NCI-H1092 treated with DMSO at 0.1 percent for 48 hours (cell line): ENCODE data around the gene SNX15.
"Not testable (repeated sequence)": the region's sequence is repeated elsewhere in the genome, so short reads cannot be mapped to it uniquely, and the experiment has no call there.

ENCODE experiments used
- DNase-seq: peaks from one replicate; lab custom pipeline; 2025; lab: John Stamatoyannopoulos, UW

The SNX15 gene

DNA sequence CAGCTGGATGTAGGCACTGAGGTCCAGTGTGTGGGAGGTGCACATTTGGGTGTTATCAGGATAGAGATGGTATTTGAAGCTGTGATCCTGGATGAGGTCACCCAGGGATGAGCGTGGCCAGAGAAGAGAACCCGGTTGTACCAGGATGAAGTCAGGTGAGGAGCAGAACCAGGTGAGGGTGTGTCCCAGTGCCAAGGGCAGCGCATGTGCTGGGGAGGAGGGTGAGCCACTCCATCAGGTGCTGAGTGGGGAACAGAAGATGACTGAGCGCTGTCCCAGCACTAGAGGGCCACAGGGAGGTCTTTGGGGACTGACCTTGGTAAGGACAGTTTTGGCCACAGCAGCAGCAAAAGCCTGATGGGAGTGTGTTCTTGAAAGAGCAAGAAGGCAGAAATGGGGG, 10.5 kb upstream of the SNX15 start:
- DNase-seq: no peak

DNA sequence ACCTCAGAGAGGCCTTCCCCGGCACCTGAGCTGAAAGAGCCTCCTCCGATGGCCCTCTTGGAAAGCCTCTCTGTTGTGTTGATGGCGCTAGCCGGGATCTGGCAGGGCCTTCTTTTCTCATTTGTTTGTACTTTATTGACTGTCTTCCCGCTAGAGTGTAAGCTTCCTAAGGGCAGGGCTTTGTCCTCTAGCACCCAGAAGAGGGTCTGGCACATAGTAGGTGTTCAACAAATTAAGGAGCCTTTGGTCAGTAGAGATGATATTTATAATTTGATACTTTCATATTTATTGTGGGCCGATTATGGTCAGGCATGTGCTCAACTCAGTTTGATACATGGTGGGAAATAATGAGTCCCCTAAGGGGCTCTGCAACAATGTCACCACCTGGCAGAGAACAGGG, 9.3 kb upstream of the SNX15 start:
- DNase-seq: no peak

DNA sequence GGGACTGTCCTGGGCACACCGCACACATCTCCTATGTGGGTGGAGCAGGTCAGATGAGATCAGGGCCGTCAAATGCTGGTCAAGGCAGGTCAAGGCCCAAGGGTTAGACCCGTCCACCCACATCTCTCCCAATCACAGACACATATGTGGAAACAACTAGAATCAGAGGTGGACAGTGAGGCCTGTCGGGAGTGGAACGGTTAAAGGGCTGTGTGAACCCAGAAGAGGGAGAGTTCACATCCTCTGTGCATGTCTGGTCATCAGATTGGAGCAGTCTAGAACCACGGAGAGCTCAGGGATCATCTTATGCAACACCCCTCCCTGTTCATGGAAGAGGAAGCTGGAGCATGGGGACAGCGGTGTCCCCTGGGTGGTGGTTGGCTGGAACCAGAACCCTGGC, 7.4 kb upstream of the SNX15 start:
- DNase-seq: no peak

DNA sequence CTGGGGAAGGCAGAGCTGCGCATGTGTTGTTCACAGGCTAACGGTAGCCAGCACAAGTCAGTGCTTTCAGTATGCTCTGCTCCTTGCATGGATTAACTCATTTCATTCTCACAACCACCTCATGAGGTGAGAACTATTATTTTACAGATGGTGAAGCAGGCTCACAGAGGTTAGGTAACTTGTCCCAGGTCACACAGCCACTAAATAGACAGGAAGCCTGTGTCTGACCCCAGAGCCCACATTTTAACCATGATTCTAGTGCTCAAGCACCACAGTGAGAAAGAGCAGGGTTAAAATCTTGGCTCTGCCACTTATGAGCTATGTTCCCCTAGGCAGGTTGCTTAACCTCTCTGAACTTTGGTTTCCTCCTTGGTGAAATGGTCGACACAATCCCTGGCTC, 6.2 kb upstream of the SNX15 start:
- DNase-seq: no peak

DNA sequence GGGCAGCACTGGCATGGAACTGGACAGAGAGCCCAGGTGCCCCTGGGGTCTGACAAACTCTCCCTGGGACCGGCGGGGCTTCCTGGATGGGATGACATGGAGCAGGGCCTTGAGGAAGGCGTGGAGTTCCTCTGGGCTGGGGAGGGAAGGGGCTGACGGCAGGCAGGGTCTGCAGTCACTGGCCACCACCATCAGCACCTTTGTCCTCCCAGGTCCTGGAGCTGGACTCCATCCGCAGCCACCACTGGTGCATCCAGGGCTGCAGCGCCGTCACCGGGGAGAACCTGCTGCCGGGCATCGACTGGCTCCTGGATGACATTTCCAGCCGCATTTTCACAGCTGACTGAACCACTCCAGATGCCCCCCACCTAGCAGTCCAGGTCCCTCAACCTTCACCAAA, 5.7 kb upstream of the SNX15 start:
- DNase-seq: no peak

DNA sequence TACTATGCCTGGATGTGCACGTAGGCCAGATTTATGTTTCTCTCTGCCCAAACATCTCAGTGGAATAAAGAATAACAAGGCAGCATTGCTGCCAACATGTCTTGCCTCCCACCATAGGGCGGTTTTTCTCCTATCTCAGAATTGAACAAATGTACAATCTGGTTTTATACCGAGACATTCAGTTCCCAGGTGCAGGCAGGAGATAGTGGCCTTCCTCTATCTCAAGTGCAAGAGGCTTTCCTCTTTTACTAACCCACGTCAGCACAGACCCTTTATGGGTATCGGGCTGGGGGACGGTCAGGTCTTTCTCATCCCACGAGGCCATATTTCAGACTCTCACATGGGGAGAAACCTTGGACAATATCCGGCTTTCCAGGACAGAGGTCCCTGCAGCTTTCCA, 3.7 kb upstream of the SNX15 start:
- not testable (repeated sequence) for DNase-seq

DNA sequence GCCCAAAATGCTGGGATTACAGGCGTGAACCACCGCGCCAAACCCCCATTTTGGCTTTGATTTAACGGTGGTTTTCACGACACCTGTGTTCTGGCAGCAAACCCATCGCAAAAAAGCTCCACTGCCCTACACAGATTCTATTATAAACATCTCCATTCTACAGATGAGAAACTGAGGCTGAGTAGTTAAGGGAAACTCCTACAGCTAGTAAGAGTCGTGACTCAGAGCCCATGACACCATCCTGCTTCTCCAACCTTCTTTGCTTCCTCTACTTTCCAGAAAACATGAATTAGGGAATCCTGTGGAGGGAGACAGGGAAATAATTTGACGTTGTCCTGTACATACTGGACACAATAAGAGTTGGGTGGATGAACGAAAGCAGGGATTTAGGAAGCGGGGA, 429 bp upstream of the SNX15 start:
- DNase-seq: no peak

DNA sequence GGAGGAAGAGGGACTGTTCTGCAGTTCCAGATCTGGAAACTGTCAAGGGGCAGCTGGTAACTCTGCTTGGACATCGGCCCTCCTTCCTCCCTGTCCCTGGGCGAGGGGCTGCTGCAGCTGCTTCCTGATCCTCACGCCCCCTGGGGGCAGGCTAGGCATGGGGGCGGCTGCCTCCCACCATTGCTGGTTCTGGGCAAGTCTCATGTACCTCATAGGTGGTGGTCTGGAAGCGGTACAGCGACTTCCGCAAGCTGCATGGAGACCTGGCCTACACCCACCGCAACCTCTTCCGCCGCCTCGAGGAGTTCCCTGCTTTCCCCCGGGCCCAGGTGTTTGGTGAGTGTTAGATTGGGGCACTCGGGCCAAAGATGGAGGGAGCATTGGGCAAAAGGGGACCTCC, 5.0 kb downstream of the SNX15 start:
- no peak for DNase-seq

DNA sequence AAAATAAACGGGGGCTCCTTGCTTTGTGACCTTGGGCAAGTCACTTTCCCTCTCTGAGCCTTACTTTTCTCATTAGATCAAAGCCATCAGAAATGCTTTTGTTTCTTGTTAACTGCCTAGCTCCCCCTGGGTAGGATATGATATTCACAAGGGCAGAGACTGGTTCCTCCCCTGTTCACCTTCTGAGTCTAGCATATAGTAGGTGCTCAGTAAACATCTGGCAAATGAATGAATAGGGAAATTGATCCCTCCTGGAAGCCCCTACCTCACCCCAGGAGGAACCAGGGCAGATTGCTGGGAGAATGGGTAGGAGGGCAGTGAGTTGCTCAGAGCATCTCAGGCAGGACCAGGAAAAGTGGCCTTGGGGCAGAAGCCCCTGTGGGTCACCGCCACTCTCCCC, 7.2 kb downstream of the SNX15 start:
- DNase-seq: no peak

DNA sequence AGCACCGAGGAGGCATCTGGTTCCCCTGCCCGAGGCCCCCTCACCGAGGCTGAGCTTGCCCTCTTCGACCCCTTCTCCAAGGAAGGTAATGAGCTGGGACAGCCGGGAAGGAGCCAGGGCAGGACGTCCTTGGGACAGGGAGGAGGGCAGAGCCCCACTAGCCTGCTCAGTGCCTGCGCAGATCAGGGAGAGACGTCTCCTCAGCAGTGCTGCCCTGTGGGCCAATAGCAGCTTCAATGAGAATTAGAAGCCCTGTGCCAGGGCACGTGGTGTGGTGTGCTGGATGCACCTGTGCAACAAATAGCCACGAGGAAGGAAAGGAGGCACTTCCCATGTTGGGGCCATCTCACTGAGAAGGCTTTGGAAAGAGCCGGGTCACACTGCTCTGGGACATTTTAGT, 8.3 kb downstream of the SNX15 start:
- DNase-seq: no peak

DNA sequence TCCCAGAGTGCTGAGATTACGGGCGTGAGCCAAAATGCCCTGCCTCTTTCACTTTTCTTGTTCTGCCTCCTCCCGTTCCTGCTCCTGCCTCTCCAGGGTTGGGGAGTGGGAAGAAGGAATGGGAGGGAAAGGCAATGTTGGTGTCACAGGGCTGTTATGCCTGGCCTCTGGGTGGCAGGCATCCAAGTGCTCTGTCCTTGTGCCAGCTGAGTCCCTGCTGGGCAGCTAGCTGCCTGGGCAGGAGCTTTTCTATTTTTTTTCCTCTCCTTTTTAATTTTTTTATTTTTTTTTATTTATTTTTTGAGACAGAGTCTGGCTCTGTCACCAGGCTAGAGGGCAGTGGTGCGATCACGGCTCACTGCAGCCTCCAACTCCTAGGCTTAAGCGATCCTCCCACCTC, 9.7 kb downstream of the SNX15 start:
- peak; percentile 18 for DNase-seq

DNA sequence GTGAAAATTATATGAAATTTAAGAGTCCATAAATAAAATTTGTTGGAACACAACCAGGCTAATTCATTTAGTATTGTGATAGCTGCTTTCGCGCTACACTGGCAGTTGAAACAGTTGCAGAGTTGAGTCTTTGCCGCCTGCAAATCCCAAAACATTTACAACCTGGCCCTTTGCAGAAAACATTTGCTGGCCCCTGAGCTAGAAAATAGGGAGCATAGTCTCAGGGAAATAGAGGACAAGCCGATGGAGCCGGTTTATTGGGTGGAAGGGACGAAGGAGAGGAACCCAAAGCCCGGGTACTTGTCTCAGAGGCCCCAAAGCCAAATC, 13.2 kb downstream of the SNX15 start:
- DNase-seq: no peak

DNA sequence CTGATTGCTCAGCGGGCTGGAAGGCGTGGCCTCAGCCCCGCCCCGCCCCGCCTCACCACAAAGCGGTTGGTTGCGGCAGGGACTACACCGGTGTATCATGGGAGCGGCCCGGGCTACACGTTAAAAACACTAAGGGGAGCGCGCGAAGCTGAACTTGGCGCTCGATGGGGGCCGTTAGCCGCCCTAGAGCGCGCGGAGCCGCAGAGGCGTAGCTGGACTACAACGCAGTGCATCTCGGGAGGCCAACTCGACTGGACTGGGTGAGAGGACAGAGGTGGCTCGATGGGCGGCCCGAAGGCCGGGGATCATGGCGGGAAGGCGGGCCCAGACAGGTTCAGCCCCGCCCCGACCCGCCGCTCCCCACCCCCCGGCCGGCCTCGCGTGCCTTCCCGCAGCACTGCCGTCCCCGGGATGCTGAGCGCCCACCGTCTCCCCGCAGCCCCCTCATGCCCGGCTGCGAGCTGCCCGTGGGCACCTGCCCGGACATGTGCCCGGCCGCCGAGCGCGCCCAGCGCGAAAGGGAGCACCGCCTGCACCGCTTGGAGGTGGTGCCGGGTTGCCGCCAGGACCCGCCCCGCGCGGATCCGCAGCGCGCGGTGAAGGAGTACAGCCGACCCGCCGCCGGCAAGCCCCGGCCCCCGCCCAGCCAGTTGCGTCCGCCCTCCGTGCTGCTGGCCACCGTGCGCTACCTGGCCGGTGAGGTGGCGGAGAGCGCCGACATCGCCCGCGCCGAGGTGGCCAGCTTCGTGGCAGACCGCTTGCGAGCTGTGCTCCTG, 13.8 kb downstream of the SNX15 start, which contains the start of gene SAC3D1:
TSS of gene SAC3D1 (plus strand) at position 364 of the 776 bp plus-strand sequence. CDS start at position 447, 83 bp downstream.
- DNase-seq: peak; percentile 99

DNA sequence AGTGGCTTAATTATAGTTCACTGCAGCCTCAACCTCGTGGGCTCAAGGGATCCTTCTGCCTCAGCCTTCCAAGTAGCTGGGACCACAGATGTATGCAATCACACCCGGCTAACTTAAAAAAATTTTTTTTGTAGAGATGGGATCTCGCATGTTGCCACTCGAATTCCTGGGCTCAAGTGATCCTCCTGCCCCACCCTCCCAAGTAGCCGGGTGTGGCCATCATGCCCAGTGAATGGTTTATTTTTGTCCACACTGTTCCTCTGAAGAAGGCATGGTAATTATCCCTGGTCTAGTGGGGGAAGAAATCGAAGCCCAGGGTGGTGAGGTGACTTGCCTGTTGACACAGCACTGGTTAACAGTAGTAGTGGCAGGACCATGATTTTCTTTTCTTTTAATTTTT, 15.7 kb downstream of the SNX15 start:
- no peak for DNase-seq

DNA sequence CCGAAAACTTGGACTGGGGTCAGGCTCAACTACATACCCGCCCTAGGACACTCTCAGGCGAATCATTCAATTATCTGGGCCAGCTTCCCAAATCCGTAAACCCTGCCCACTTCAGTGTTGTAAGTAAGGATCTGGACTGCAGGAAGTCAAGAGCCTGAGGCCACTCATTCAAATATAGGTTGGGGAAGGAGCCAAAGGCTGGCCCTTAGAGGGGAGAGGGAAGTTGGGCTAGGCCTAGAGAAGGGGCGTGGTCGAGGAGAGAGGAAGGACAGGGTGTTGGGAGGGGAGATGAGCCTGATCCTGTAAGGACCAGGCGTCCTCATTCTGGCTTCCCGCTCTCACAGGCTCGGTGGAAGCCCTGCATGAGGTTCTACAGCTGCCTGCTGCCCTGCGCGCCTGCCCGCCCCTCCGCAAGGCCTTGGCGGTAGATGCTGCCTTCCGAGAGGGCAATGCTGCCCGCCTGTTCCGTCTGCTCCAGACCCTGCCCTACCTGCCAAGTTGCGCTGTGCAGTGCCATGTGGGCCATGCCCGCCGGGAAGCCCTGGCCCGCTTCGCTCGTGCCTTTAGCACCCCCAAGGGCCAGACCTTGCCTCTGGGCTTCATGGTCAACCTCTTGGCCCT, 16.8 kb downstream of the SNX15 start:
- DNase-seq: no peak

DNA sequence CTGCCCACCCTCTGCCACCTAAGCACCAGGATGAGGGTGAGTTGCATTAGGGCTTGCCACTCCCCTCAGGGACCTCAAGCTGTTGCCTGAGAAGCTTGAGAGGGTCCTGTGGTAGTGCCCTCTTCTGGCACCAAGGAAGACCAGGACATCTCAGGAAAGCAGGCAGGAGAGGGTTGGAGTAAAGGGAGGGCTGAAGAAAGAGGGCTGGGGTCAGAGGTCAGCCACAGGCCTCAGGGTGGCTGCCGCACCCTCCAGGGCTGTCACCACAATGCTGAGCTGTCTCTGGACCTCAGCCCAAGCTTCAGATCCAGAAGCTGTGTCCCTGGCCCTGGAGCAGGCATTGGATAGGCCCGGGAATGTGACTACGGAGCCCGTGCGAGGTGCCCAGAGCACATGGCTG, 17.8 kb downstream of the SNX15 start:
- DNase-seq: no peak

DNA sequence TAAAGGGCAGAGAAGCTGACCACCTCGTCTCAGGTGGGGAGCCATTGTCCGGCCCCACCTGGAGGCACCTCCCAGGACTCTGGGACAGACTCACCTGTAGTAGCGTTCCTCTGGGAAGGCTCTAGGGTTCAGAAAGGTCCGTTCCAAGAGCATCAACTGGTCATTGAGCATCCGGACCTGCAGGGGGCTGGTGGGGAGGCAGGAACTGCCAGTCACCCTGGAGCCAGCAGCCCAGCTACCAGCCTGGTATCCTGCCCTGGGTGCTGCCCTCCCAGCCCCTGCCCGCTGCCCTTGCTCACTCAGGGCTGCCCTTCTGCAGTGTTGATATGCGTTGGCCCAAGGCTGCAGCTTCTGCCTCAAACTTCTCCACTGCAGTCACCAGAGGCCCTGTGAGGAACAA, 18.5 kb downstream of the SNX15 start:
- no peak for DNase-seq

DNA sequence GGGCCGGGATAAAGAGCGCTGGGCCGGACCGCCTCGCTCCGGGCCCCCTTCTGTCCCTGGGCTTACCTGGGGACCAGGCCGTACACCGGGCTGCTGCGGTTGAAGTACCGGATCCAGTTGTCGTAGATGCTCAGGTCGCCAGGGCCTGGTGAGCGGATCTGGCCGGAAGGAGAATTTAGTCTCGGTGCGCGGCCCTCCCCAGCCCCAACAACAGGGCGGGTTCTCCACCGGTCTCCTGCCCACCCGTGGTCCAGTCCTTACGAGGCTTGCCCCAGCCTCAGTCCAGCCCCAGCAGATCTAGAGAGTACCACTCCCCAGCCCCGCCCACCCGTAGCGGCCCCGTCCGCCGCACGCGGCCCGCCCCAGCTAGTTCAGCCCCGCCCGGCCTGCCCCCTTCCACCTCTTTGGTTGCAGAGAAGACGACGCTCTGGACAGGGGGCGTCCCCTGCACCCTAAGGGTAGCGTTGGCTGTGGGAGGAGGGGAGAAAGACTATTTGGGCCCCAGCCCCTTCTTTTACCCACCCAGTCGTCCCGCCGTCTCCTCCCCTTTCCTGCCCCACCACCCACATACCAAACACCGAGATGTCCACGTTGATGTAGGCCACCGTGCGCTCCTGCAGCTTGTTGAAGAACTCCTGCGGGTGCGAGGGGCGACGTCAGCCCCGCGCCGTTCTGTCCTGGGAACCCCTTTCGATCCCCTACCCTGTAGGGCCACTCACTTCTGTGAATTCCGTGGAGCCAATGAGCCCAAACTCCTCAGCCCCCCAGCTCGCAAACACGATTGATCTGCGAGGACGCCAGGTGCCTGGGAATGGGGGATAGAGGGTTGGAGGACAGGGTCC, 20.6 kb downstream of the SNX15 start:
- DNase-seq: no peak

DNA sequence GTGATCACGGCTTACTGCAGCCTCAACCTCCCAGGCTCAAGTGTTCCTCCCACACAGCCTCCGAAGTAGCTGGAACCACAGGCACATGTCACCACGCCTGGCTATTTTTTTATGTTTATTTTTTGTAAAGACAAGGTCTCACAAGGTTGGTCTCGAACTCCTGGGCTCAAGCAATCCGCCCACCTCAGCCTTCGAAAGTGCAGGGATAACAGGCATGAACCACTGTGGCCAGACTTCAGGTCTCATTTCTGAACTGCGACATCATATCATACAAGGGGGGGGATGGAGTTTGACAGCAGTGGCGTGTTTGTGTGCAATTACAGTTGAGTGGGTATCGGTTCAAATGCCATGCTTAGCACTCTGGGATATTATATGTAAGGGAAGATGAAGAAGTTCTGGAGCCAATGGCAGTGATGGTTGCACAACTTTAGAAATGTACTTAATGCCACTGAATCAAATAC, 24.2 kb downstream of the SNX15 start:
- no peak for DNase-seq

DNA sequence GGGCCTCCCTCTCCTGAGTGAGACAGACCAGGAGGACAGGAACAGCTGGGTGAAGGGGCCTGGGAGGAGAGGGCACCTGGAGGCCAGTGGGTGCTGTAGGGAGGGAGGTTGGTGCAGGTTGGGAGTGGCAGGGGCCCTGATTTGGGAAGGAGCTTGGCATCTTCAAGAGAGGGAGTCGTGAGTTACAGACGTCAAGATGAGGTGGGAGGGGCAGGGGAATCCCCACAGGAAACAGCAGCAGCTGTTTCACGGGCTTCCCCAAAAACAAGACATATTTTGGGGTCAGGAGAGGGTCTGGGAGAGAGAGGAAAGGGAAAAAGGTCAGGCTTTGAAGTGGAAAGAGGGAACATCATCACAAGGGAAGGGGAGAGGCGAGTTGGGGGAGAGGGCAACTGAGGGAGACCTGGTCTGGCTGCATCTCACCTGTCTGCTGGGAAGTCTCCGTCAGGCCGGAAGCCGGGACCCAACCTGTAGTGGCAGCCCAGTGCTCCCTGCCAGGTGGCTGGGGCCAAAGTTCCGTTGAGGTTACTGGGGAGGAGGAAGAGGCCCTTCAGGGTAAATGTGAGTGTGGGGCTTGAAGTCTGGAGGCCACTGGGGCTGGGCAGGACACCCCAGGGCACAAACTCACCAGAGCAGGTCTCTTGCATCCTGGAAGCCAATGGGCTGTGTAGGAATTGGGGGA, 26.7 kb downstream of the SNX15 start:
- no peak for DNase-seq

DNA sequence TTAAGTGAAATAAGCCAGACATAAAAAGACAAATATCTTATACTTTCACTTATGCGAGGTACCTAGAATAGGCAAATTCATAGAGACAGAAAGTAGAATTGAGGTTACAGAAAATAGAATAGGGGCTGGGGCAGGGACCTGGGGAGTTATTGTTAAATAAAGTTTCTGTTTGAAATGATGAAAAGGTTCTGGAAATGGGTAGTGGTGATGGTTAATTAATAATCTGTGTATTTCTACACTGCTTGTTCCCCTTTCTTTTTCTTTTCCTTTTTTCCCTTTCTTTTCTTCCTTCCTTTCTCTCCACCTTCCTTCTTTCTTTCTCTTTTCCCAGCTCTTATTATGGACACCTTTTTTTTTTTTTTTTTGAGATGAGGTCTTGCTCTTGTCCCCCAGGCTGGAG, 28.3 kb downstream of the SNX15 start:
- no peak for DNase-seq

DNA sequence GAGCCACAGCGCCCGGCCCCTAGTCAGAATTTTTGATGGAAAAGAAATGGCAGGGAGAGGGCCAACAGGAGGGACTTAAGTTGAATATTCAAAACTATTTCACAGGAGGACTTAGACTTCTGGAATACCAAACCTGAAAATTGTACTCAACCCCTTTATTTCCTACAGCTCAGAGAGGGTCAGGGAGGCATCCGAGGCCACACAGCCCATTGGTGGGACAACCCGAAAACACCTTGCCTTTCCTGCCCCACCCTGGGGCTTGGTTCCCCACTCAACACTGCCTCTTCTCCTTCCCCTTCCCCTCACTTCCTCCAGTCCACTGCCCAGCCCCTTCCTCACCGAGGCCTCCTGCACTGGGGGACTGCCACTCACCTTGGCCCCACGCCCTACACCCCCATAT, 29.8 kb downstream of the SNX15 start:
- DNase-seq: no peak
